Measurements from ENCODE around the gene DST.

The DST gene

GRCh38 chr6:56479381-56479780 lies 163.3 kb downstream of the DST start:
- no peak for DNase-seq

GRCh38 chr6:56478202-56478601 lies 164.5 kb downstream of the DST start:
- no peak for DNase-seq

GRCh38 chr6:56477241-56477640 lies 165.4 kb downstream of the DST start:
- DNase-seq, result no peak

- no peak for DNase-seq
These were observed 166.8 kb downstream of the DST start for GRCh38 chr6:56475736-56476457.

- DNase-seq, result no peak
These were observed 168.2 kb downstream of the DST start for GRCh38 chr6:56474532-56474931.

GRCh38 chr6:56463443-56463842 lies 179.2 kb downstream of the DST start:
- no peak for DNase-seq

- DNase-seq, result no peak
These were observed 183.5 kb downstream of the DST start for GRCh38 chr6:56459030-56459805.

- no peak for DNase-seq
These were observed 184.3 kb downstream of the DST start for GRCh38 chr6:56458324-56458884.

- no peak for DNase-seq
These were observed 185.9 kb downstream of the DST start for GRCh38 chr6:56456785-56457184.

GRCh38 chr6:56450882-56451739 lies 191.6 kb downstream of the DST start:
- DNase-seq, result no peak

- DNase-seq, result no peak
These were observed 192.3 kb downstream of the DST start for GRCh38 chr6:56450376-56450775.

GRCh38 chr6:56448046-56448445 lies 194.6 kb downstream of the DST start:
- DNase-seq, result no peak

GRCh38 chr6:56445818-56446217 lies 196.9 kb downstream of the DST start:
- no peak for DNase-seq

GRCh38 chr6:56444855-56445254 lies 197.8 kb downstream of the DST start:
- no peak for DNase-seq

GRCh38 chr6:56440551-56440981 lies 202.1 kb downstream of the DST start:
- no peak for DNase-seq

- no peak for DNase-seq
These were observed 205.4 kb downstream of the DST start for GRCh38 chr6:56437171-56437900.

- DNase-seq, result no peak
These were observed 206.9 kb downstream of the DST start for GRCh38 chr6:56435754-56436153.

GRCh38 chr6:56435326-56435725 lies 207.4 kb downstream of the DST start:
- DNase-seq, result no peak

- DNase-seq, result no peak
These were observed 208.1 kb downstream of the DST start for GRCh38 chr6:56434606-56435005.

GRCh38 chr6:56433119-56433518 lies 209.6 kb downstream of the DST start:
- DNase-seq, result no peak

GRCh38 chr6:56432194-56432593 lies 210.5 kb downstream of the DST start:
- DNase-seq, result no peak
